ENCODE data around the gene BCL2L14.

BCL2L14 gene, protein sequence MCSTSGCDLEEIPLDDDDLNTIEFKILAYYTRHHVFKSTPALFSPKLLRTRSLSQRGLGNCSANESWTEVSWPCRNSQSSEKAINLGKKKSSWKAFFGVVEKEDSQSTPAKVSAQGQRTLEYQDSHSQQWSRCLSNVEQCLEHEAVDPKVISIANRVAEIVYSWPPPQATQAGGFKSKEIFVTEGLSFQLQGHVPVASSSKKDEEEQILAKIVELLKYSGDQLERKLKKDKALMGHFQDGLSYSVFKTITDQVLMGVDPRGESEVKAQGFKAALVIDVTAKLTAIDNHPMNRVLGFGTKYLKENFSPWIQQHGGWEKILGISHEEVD

DNA sequence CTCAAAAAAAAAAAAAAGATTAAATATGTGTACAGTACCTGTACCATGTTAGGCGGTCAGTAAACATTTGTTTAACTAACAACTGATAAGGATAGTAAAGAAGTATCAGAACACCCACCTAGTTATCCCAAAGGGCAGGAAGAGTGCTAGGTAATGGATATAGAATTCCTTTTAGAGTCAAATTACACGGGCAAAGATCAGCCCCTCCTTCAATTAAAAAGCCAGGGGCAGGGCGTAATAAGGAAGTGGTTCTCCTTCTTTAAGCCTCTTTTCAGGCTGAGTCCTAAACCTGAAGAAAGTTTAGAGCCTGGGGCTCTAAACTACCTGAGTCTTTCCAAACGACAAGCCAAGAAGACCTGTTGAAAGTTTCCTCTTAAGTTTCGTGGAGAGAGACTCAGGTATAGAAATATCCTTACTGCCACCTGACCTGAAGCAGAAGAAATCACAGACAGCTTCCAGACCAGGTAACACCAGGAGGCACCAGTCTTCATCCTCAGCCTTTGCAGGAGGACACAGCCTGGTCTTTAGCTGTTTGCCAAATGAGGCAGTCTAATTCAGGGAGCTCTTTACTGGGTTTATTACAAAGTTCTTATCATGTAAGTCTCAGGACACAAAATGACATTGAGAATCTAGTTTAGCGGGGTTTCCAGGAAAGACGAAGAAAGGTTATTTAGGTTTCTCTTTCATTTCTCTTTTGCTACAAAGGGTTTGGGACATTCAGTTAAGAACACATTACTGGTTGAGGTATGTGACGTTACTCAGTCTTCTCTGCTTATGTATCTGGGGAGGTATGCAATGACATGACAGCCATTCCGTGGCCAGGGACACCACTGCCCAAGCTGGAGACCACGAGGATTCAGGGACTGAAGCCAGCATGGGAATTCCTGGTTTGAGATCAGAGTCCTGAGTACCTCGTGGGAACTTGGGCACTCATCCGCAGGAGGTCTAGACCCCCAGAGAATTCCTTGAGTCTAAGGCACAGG, at the start of gene BCL2L14:
Gene BCL2L14, plus strand, starts transcription at position 266 of the 983 bp plus-strand sequence. CDS start 8,367 bp downstream, outside the sequence.
- peak; percentile 8 for DNase-seq

DNA sequence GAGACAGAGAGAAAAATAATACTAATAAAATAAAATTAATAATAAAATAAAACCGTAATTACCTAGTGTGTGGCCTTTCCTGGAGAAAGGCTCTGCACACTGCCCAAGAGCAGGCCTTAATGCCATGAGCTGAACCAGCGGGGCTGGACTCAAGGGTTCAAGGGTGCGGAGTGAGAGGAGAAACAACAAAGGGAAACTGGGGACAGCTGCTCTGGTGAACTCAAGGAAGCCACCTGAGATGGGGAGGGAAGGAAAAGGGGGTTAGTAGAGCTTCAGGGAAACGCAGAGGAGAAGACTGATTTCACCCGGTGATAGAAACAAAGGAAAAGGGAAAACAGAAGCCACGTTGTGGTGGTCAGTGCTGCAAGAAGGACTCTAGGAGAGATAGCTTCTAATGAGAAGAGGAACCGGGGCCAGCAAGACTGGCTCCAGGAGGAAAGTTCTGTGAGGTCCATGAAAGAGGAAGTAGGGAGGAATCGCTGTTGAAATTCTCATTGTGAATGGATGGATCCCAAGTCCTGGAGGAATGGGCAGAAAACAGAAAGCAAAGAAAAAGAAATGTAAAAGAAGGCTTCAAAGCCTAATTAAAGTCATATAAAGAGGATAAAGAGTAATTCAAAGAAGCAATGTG, 48.3 kb upstream of the BCL2L14 start:
- DNase-seq = no peak

DNA sequence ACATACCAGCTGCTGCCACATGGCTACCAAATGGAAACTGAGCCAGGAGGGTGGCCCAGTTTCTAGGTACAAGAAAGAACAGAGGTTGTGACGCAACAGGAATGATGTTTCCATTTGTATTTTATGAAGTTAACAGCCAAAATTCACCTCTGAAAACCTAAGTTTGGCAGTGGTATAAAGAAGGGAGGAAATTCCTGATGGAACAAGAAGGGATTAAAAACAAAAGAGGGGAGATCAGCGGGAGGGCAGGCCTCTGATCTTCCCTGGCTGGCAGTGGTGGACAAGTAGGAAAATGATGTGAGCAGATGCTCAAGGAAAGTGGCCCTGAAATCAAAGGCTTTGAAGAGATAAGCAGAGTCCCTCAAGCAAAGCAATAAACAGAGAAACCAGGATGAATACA, 47.3 kb upstream of the BCL2L14 start:
- no peak for DNase-seq

DNA sequence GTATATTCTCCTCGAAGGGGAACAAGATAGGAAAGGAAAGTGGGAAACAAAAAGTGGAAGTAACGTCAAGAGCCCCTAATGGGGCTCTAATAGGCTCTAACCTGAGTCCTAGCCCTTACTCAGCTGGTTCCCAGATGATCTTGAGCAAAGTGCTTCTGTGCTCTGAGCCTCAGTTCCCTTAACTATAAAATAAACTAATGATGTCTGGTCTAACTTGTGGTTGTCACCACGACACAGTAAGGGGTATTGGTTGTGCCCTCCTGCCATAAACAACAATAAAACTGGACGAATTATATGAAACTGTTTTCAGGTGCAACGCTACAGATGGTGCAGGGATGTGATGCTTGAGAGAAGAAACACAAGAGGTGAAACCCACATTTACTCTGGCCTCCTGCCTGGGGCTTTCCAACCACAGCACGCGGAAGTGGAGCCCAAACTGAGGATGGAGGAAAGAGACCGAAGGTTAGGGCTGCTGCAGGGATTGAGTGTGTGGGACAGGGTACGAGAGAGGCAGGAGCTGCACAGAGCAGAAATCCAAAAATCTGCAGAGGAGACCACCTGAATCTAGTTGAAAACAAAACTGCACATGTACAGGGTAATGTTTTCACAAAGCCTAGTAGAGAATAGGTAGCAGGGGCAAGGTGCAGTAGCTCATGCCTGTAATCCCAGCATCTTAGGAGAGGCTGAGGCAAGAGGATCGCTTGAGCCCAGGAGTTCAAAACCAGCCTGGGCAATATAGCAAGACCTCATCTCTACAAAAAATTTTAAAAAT, 45.6 kb upstream of the BCL2L14 start:
- DNase-seq = peak; percentile 72

DNA sequence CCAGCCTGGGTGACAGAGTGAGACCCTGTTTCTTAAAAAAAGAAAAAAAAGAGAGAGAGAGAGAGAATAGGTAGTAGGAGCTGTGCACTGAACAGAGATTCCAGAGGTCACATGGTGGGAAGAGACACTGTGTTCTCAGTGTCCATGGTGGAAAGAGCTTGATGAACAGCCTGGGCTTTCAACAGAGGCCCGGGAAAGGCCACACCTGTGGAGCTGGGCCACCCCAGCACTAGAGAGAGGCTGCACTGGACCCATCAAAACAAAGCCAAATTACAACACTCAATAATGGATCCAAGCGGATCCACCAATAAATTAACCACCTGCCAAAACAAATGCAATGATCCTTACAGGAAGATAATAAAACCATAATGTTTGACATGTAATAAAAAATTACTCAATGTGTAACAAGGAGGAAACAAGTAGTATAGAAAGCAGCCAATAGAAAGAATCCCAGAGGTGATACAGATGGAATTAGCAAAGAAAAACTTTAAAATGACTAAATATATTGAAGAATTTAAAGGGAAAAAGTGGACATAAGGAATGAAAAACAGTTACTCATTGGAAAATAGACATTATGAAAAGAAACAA, 44.8 kb upstream of the BCL2L14 start:
- DNase-seq = peak; percentile 47

DNA sequence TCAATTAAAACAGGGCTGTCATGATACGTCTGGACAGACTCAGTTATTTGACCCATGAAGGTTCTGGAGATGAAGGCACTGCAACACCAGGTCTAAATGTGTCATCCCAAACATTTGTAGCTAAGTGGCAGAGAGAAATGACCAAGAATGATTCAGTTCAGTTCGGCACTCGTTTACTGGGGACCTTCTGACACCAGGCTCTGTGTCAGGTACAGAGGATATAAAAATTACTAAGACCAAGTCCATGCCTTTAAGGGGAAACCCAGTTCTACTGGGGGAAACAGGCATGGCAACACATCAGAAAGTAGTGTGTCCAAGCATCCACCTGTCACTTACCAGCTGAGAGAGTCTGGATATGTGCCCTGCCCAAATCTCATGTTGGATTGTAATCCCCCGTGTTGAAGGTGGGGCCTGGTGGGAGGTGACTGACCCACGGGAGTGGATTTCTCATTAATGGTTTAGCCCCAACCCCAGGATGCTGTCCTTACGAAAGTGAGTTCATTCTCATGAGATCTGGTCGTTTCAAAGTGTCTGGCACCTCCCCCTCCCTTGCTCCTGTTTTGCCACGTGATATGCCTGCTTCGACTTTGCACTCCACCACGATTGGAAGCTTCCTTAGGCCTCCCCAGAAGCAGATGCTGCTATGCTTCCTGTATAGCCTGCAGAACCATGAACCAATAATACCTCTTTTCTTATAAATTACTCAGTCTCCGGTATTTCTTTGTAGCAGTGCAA, 41.9 kb upstream of the BCL2L14 start:
- no peak for DNase-seq

DNA sequence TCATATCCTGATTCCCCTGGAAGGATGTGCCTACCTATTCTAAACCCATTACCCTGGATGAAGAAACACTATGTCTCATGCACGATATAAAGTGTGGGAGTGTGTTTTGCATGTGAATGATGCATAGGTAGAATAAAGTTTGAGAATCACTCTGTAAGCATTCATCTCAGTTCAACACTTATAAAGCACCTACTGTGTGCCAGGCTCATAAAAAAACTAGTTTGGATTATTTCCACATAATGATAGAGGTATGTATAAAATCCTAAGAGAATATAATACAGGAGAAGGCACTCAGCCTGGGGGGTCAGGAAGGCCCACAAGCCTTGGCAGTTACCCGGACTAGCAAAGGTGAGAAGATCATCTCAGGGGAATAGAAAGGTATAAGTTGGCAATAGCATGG, 41.1 kb upstream of the BCL2L14 start:
- no peak for DNase-seq

DNA sequence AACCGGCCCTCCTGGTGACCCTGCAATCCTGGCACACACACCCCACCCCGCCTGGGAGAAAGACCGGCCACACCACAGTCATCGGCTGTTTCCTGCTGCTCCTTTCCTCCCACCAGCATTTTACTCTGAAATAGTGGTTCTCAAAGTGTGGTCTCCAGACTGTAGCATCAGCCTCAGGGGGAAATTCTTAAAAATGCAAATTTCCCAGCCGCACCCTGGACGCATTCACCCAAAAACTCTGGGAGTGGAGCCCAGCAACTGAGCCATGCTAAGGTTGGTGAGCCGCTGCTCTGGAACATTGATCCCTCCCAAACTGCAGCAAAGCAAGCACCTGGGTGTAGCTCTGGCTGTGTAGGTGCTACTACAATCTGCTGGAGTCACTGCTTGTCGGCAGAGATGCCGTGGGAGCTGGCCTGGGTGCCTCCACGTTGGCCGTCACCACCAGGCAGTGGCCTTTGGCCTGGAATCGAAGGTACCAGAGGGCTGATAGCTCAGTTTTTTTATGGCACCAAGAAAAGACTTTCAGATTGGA, 38.4 kb upstream of the BCL2L14 start:
- no peak for DNase-seq

DNA sequence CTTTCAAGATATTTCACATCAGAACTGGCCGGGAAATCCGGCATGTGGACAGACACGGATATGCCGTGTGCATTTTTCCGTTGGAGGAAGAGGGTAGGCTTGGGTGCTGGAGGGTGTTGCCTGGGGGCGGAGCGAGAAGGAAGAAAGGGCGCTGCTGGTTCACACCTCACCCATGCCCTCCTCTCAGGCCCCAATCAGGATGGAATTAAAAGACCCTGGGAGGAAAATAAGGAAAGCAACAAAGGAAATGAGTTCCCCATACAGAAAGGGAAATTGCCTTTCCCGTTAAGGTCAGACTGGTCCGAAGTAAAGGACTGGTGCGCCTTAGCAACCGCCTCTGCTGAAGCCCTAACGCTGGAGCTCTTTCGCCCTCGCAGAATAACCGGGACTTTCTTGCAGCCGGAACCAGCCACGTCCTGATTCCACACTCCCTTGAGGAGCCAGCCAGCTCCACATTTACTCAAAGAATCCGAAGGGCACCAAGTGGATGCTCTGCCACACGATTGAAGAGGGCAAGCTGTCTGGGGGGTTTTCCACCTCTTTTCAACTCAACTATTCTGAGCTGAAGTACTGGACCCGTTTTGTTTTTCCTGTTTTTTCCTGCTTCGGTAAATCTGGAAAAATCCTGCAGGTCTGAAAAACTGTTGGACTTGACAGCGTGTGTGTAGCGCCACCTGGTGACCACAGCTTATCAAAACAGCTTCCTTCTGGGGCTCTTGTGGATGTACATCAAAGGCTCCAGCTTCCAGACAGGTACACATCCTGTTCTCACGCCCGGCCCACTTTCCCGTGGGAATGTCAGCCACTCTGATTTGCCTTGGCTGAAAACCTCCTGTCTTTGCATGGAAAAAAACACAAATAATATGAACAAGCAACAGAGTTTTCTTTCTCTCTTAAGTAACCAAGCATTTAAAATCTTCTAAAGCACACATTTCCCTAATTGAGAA, 37.6 kb upstream of the BCL2L14 start:
- DNase-seq = peak; percentile 81

DNA sequence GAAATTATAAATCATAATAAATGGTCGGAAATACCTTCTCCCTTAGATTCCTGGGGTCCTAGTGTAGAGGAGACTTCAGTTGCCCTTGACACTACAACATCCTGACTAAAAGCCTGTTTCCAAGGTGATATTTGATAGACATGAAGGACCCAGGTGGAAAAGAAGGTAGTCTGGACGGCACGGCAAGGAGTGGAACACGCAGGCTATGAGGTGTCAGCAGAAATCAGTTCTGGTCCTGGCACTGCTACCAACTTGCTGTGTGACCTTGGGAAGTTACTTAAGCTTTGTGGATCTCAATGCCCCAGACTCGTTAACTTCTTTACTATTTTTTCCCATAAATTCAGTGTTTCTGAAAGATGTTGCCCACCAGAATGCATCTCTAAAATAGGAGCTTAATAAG, 36.9 kb upstream of the BCL2L14 start:
- no peak for DNase-seq

DNA sequence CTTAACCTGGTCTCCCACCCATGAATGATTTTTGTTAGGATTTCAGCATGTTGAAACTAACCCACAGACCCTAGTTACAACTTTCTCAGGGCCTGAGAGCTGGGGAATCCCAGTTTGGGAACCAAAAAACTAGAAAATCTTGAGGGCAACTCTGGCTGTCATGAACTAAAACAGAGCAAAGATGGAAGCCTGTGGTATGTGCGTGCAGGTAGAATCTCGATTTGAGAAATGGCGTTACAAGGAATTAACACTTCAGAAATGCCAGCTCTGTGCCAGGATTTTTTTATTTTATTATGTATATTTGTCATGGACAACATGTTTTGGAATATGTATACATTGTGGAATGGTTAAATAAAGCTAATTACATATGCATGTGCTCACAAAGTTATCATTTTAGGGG, 36.4 kb upstream of the BCL2L14 start:
- no peak for DNase-seq

DNA sequence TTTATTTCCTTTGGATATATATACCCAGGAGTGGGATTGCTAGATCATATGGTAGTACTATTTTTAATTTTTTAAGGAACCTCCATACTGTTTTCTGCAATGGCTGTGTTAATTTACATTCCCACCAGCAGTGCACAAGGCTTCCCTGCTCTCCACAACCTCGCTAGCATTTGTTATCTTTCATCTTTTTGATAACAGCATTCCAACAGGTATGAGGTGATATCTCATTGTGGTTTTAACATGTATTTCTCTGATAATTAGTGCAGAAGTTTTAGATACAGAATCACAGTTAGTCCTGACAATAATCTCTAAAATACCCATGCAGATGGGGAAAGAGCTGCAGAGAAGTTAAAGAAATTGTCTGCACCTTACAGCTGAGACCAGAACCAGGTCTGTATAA, 35.5 kb upstream of the BCL2L14 start:
- no peak for DNase-seq

DNA sequence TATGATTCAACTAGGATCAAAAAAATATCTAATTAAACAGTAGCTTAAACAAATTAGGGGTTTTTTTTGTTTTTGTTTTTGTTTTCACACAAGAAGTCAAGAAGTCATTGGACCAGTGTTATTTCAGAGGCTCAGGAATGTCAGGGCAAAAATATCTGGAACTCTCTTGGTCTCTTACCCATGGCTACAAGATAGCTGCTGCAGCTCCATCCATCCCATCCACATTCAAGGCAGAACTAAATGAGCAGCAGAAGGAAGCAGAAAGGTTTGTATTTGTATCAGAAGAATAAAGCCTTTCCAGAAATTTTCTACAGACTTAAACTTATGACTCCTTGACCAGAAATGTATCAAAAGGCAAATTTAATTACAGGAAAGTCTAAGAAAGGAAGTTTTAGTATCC, 33.8 kb upstream of the BCL2L14 start:
- no peak for DNase-seq

DNA sequence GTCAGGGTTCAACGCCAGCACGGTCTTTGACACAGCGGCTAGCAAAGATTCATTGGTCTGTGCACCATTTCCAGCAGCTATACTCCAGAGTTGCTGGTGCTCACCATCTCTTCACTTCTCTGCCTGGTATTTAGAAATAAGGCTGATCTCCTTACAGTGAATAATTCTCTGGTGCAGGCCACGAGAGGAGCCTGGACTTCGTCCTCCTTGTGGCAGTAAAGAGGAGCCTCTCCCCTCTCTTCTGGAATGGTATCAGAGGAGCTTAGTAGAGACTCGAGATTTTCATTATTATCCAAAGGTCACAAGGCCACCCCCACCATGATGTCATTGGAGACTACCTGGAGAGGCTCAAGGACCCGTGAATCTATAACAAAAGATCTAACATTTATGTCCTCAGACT, 30.8 kb upstream of the BCL2L14 start:
- DNase-seq = no peak

DNA sequence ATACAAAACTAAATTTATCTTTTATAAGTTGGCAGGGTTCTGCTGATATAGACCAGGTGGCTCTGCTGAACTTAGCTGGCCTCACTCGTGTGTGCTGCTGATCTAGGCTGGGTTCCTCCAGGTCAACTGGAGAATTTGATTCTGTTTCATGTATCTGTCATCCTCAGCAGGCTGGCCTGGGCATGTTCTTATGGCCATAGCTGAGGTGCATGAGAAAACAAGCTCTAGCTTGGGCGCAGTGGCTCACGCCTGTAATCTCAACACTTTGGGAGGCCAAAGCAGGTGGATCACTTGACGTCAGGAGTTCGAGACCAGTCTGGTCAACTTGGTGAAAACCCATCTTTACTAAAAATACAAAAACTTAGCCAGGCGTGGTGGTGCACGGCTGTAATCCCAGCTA, 24.3 kb upstream of the BCL2L14 start:
- no peak for DNase-seq

DNA sequence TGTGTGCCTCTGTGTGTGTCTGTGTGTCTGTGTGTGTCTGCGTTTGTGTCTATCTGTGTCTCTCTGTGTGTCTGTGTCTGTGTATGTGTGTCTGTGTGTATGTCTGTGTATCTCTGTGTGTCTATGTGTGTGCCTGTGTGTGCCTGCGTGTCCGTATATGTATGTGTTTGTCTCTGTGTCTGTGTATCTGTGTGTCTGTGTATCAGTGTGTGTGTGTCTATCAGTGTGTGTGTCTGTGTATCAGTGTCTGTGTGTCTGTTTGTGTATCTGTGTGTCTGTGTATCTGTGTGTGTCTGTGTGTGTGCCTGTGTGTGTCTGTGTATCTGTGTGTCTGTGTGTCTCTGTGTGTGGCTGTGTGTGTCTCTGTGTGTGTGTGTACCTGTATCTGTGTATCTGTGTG, 23.1 kb upstream of the BCL2L14 start:
- no peak for DNase-seq

DNA sequence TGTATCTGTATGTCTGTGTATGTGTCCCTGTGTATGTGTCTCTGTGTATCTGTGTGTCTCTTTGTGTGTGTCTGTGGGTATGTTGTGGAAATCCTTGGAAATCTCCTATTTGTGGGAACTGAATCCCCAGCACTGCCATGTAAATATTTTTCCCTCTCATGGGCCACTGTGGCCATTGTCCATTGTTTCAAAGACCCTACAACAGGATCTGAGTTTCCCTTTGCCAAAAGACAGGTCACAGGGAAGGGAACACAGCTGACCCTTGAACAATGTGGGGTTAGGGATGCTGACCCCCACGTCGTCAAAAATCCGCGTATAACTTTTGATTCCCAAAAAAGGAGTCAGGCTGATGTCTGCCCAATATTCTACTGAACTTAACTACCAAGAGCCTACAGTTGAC, 22.5 kb upstream of the BCL2L14 start:
- DNase-seq = no peak

DNA sequence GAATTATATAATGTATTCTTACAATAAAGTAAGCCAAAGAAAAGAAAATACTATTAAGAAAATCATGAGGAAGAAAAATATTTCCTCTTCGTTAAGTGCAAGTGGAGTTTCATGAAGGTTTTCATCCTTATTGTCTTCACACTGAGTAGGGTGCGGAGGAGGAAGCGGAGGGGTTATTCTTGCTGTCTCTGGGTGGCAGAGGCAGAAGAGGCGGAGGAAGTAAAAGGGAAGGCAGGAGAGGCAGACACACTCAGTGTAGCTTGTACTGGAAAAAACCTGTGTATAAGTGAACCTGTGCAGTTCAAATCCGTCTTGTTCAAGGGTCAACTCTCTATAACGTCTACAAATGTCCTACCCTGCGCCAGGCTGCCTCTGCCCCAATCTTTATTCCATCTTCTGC, 22.0 kb upstream of the BCL2L14 start:
- no peak for DNase-seq

DNA sequence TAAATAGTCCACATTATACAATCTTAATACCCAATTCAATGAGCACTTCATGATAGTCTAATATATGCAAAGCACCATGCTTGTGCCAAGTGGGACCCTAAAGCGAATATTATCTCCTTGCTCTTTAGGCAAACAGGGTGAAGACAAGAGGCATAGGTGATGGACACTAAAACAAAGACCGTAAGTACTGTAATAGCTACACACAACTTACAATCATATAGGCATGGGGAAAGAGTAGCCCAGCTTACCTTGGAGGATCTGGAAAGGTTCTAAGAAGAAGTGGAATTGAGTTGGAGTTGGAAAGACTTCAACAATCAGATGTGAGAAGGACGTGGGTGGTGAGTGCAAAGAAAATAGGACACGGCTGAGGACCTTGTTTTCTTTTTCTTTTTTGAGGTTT, 19.1 kb upstream of the BCL2L14 start:
- DNase-seq = no peak

DNA sequence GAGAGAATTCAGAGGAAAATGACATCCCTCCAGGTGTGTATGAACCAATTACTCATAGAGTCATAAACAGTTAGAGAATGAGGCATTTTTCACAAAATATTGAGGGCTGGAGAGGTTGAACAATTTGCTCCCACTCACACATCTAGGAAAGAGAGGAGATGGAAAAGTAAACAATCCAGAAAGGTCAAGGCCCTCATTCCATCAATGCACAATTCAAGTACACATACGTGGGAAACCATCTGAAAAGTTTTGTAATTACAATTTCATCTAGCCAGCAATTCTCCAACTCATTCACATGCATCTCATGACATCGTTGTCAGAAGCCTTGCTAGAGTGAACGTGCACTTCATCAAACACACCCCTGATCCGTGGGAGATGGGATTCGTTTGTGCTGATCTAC, 15.7 kb upstream of the BCL2L14 start:
- DNase-seq = no peak

Measured in NCI-H2029 (cell line).